ENCODE measurements around the gene SLC10A4. TPM values are rescaled to one million over a fixed set of nuclear protein-coding genes. Genes with fewer than 3 reads are reported as not detected.

The SLC10A4 gene
- total and polyA plus RNA-seq, 2 experiments from 2014 or later: 0.23 to 0.36 TPM

GRCh38 chr4:48490680-48491513, 7.8 kb downstream of the SLC10A4 start:
- no peaks in the 10 kb centered on the region for H3K9me3 ChIP-seq (ENCODE audit: low read depth)
- TF ChIP-seq, protein P1, sequence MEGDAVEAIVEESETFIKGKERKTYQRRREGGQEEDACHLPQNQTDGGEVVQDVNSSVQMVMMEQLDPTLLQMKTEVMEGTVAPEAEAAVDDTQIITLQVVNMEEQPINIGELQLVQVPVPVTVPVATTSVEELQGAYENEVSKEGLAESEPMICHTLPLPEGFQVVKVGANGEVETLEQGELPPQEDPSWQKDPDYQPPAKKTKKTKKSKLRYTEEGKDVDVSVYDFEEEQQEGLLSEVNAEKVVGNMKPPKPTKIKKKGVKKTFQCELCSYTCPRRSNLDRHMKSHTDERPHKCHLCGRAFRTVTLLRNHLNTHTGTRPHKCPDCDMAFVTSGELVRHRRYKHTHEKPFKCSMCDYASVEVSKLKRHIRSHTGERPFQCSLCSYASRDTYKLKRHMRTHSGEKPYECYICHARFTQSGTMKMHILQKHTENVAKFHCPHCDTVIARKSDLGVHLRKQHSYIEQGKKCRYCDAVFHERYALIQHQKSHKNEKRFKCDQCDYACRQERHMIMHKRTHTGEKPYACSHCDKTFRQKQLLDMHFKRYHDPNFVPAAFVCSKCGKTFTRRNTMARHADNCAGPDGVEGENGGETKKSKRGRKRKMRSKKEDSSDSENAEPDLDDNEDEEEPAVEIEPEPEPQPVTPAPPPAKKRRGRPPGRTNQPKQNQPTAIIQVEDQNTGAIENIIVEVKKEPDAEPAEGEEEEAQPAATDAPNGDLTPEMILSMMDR (IDR thresholded peaks at IDR 0.05; ENCODE audit: poor library complexity): no peak
- TF ChIP-seq EZH2phosphoT487 (IDR thresholded peaks at IDR 0.05; ENCODE audit: low read depth, severe bottlenecking, unreplicated experiment) (peak; percentile 30), EZH2 (IDR thresholded peaks at IDR 0.05; ENCODE audit: borderline replicate concordance) (peak; percentile 55)
- H3K9me2 ChIP-seq (replicated peaks; ENCODE audit: insufficient read depth): no peaks in the 10 kb centered on the region
- H3K27ac ChIP-seq: no peak overlapping the region
- H4K20me1 ChIP-seq (ENCODE audit: insufficient read depth, poor library complexity, severe bottlenecking): no peaks in the 10 kb centered on the region
- no peak overlapping the region for H3K4me3 ChIP-seq
- H2AFZ ChIP-seq: peak overlapping the region; percentile 49
- no peaks in the 10 kb centered on the region for H3K79me2 ChIP-seq
- peak overlapping the region; percentile 84 for H3K4me2 ChIP-seq
- H3K27me3 ChIP-seq: peaks cover 68% of the 10 kb centered on the region
- DNase-seq (ENCODE audit: low spot score): peak; percentile 8
- no peaks in the 10 kb centered on the region for H3K4me1 ChIP-seq (ENCODE audit: insufficient read depth)
- WGBS (ENCODE audit: low lambda C conversion rate, missing lambda C conversion rate): 30% methylated on average over 59 of the region's 104 CpGs
- no peaks in the 10 kb centered on the region for H3K36me3 ChIP-seq (replicated peaks; ENCODE audit: insufficient read depth, low read depth)

GRCh38 chr4:48491514-48492176, 8.5 kb downstream of the SLC10A4 start:
- no peaks in the 10 kb centered on the region for H4K20me1 ChIP-seq (ENCODE audit: insufficient read depth, poor library complexity, severe bottlenecking)
- H3K9me2 ChIP-seq (replicated peaks; ENCODE audit: insufficient read depth): no peaks in the 10 kb centered on the region
- H3K36me3 ChIP-seq (replicated peaks; ENCODE audit: insufficient read depth, low read depth): no peaks in the 10 kb centered on the region
- no peaks in the 10 kb centered on the region for H3K79me2 ChIP-seq
- H3K27ac ChIP-seq: no peak overlapping the region
- H3K4me3 ChIP-seq: no peak overlapping the region
- H2AFZ ChIP-seq: peak overlapping the region; percentile 49
- H3K9me3 ChIP-seq (ENCODE audit: low read depth): no peaks in the 10 kb centered on the region
- no peaks in the 10 kb centered on the region for H3K4me1 ChIP-seq (ENCODE audit: insufficient read depth)
- TF ChIP-seq EZH2phosphoT487 (IDR thresholded peaks at IDR 0.05; ENCODE audit: low read depth, severe bottlenecking, unreplicated experiment): peak; percentile 6
- no peak for TF ChIP-seq EZH2 (IDR thresholded peaks at IDR 0.05; ENCODE audit: borderline replicate concordance)
- DNase-seq (ENCODE audit: low spot score): no peak
- H3K4me2 ChIP-seq: peak overlapping the region; percentile 84
- H3K27me3 ChIP-seq: peaks cover 62% of the 10 kb centered on the region
- WGBS (ENCODE audit: low lambda C conversion rate, missing lambda C conversion rate): 61% methylated on average over 23 of the region's 23 CpGs

- no peak overlapping the region for H3K4me2 ChIP-seq
- H3K27me3 ChIP-seq: peaks cover 44% of the 10 kb centered on the region
- H3K9me2 ChIP-seq (replicated peaks; ENCODE audit: insufficient read depth): no peaks in the 10 kb centered on the region
- TF ChIP-seq, protein P1 (IDR thresholded peaks at IDR 0.05; ENCODE audit: poor library complexity): no peak
- TF ChIP-seq EZH2phosphoT487 (IDR thresholded peaks at IDR 0.05; ENCODE audit: low read depth, severe bottlenecking, unreplicated experiment) (no peak), EZH2 (IDR thresholded peaks at IDR 0.05; ENCODE audit: borderline replicate concordance) (no peak)
- H3K27ac ChIP-seq: no peak overlapping the region
- no peaks in the 10 kb centered on the region for H3K36me3 ChIP-seq (replicated peaks; ENCODE audit: insufficient read depth, low read depth)
- no peak for DNase-seq (ENCODE audit: low spot score)
- H4K20me1 ChIP-seq (ENCODE audit: insufficient read depth, poor library complexity, severe bottlenecking): no peaks in the 10 kb centered on the region
- WGBS (ENCODE audit: low lambda C conversion rate, missing lambda C conversion rate): 64% methylated on average over 4 of the region's 4 CpGs
- no peaks in the 10 kb centered on the region for H3K79me2 ChIP-seq
- H3K4me3 ChIP-seq: no peak overlapping the region
- no peaks in the 10 kb centered on the region for H3K9me3 ChIP-seq (ENCODE audit: low read depth)
- H2AFZ ChIP-seq: no peak overlapping the region
- no peaks in the 10 kb centered on the region for H3K4me1 ChIP-seq (ENCODE audit: insufficient read depth)
Measured at GRCh38 chr4:48493452-48494100, 10.4 kb downstream of the SLC10A4 start.

All from hepatocyte (in vitro differentiated cells).